Measurements from ENCODE around the gene PRAC1.

- TF ChIP-seq CTCF (IDR thresholded peaks at IDR 0.05) (no peak), POLR2A (IDR thresholded peaks at IDR 0.05) (no peak)
These were observed 17.7 kb downstream of the PRAC1 start for GRCh38 chr17:48704361-48705248.
